GM20431 (cell line): ENCODE data around the gene CDC42.
"Not testable (repeated sequence)": the region's sequence is repeated elsewhere in the genome, so short reads cannot be mapped to it uniquely, and the experiment has no call there.

ENCODE experiments used
- in situ Hi-C: fragments of 300-500 bp; cut with MseI, MboI; formaldehyde crosslinking; loops from one replicate; pipeline ENCODE4 v1.15.0; 2020; ENCODE audit warnings: low sequenced_read_pairs; ENCODE audit not compliant: unreplicated experiment

CDC42 gene

GRCh38 chr1:22034834-22035233 is 17.7 kb upstream of the CDC42 start:
- in situ Hi-C loops = not testable (repeated sequence)

GRCh38 chr1:22037520-22037919 is 15.0 kb upstream of the CDC42 start:
- in situ Hi-C loops = no loop called here

- in situ Hi-C loops = no loop called here
Observed at GRCh38 chr1:22038036-22038435, 14.5 kb upstream of the CDC42 start.

GRCh38 chr1:22039594-22040285 is 12.8 kb upstream of the CDC42 start:
- in situ Hi-C loops = no loop called here

- in situ Hi-C loops = no loop called here
Observed at GRCh38 chr1:22040286-22040623, 12.3 kb upstream of the CDC42 start.

- in situ Hi-C loops = no loop called here
Observed at GRCh38 chr1:22041505-22041904, 11.0 kb upstream of the CDC42 start.

GRCh38 chr1:22043198-22043769 is 9.2 kb upstream of the CDC42 start:
- in situ Hi-C loops = no loop called here

GRCh38 chr1:22044690-22045420 is 7.7 kb upstream of the CDC42 start:
- in situ Hi-C loops = no loop called here

- in situ Hi-C loops = no loop called here
Observed at GRCh38 chr1:22045604-22046228, 6.8 kb upstream of the CDC42 start.

- in situ Hi-C loops = no loop called here
Observed at GRCh38 chr1:22048351-22049192, 3.9 kb upstream of the CDC42 start.

GRCh38 chr1:22050330-22050729 is 2.2 kb upstream of the CDC42 start:
- in situ Hi-C loops = no loop called here

- in situ Hi-C loops = no loop called here
Observed at GRCh38 chr1:22051607-22052114, 848 bp upstream of the CDC42 start.

- in situ Hi-C loops = no loop called here
Observed at GRCh38 chr1:22053017-22053860, 730 bp downstream of the CDC42 start.

GRCh38 chr1:22053861-22054770 is 1.6 kb downstream of the CDC42 start:
- in situ Hi-C loops = no loop called here

- in situ Hi-C loops = no loop called here
Observed at GRCh38 chr1:22055463-22055862, 3.0 kb downstream of the CDC42 start.

- in situ Hi-C loops = no loop called here
Observed at GRCh38 chr1:22056043-22056442, 3.5 kb downstream of the CDC42 start.

- in situ Hi-C loops = no loop called here
Observed at GRCh38 chr1:22056936-22057335, 4.4 kb downstream of the CDC42 start.

GRCh38 chr1:22057861-22058260 is 5.4 kb downstream of the CDC42 start:
- in situ Hi-C loops = no loop called here
